K562 treated with DMSO at 1 percent for 48 hours (cell line): ENCODE data around the gene CLDN25. TPM values are rescaled to one million over a fixed set of nuclear protein-coding genes. Genes with fewer than 3 reads are reported as not detected.

Experiments used
- total RNA-seq: library from RNA; unstranded; fragments of 300-600 nt; gene quantifications from 2 replicates; pipeline ENCODE4 v1.2.3, GENCODE V29; 2022; ENCODE audit warnings: low replicate concordance; ENCODE audit errors: extremely low read depth

Gene CLDN25
- total RNA-seq, result not detected in 2 replicates

DNA sequence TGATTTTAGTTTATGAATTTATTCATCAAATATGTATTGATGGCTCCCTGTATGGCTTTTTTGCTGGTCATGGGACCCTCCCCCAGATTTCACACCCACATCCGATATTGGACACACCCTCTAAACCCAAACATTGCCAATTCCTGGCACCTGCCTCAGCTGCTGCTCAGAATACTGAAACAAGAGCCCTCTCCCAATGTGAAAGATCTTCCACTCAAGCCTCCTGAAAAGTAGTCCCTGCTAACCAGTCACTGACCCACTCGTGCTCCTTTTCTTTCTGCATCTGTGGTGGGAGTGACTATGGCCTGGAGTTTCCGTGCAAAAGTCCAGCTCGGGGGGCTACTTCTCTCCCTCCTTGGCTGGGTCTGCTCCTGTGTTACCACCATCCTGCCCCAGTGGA is at the start of gene CLDN25:
Gene CLDN25 (plus strand): TSS at position 301 of the 400 bp plus-strand sequence. CDS start 0 bp downstream, at position 301.

DNA sequence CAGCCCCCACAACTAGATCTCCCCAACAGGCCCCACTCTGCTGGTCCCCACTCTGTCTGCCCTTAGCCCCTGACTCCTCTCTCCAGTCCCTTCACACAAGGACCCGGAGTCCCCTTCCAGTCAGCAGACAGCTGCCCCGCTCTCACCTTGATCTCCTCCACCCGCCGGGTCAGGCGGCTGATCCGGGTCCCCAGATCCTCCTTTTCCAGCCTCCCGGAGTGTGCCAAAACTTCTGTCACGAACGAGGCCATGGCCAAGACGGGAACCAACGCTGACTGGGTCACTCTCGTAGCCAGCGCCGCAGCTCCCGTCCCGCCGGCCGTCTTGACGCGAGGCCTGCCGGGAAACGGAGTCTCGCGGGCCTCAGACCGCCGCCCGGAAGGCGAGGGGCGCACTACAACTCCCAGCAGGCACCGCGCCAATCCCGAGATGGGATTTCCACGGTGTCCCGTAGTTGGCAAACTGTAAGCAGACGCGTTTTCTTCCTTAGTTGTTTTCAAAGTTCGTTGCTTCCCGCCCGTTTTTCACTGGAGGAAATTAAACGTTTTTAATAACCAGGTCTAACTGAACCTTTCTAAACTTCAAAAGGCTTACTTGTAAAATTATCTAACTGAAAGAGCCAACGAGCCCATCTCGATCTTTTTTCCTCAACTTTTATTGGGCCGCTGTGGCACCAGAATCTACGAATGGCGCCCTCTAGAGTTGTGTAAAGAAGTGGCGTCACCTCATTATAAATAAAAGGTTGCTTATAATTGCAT is 6.0 kb upstream of the CLDN25 start, which contains the start of gene ZW10:
Gene ZW10 (minus strand): TSS at position 277 of the 758 bp plus-strand sequence. CDS start 26 bp downstream, at position 251.

Other genes with a start within 250 kb of the CLDN25 start
- gene TMPRSS5, start 73.5 kb upstream of the CLDN25 start, total RNA-seq, result not detected in 2 replicates
- gene ZW10, start 6.1 kb upstream of the CLDN25 start, total RNA-seq, result not detected in 2 replicates
- gene USP28, start 95.8 kb downstream of the CLDN25 start, total RNA-seq, result not detected in 2 replicates
- gene HTR3B, start 125.0 kb downstream of the CLDN25 start, total RNA-seq, result not detected in 2 replicates
- gene HTR3A, start 195.3 kb downstream of the CLDN25 start, total RNA-seq, result not detected in 2 replicates